ENCODE data around the gene SLC9A5. TPM values are rescaled to one million over a fixed set of nuclear protein-coding genes. Genes with fewer than 3 reads are reported as not detected.

Gene SLC9A5
- polyA plus RNA-seq, 2 donors, result 0.11 to 0.43 TPM

Other genes starting within 250 kb of the SLC9A5 start
- 10 to 100 TPM; 15.3 to 17.0 TPM for gene CBFB, start 219.8 kb upstream of the SLC9A5 start, polyA plus RNA-seq
- 1 to 10 TPM; 8.8 to 9.9 TPM for gene PHAF1, start 139.0 kb upstream of the SLC9A5 start, polyA plus RNA-seq
- gene B3GNT9, start 98.0 kb upstream of the SLC9A5 start, polyA plus RNA-seq, result 1 to 10 TPM; 3.5 to 4.1 TPM
- 10 to 100 TPM; 21.8 to 27.3 TPM for gene TRADD, start 89.1 kb upstream of the SLC9A5 start, polyA plus RNA-seq
- gene FBXL8, start 89.0 kb upstream of the SLC9A5 start, polyA plus RNA-seq, result 10 to 100 TPM; 11.2 to 22.6 TPM
- 10 to 100 TPM; 22.9 to 80.4 TPM for gene HSF4, start 84.2 kb upstream of the SLC9A5 start, polyA plus RNA-seq
- gene NOL3, start 78.4 kb upstream of the SLC9A5 start, polyA plus RNA-seq, result 10 to 100 TPM; 36.7 to 59.0 TPM
- gene MATCAP1, start 65.0 kb upstream of the SLC9A5 start, polyA plus RNA-seq, result 10 to 100 TPM; 18.2 to 30.5 TPM
- gene EXOC3L1, start 58.8 kb upstream of the SLC9A5 start, polyA plus RNA-seq, result 1 to 10 TPM; 1.2 to 1.5 TPM
- 10 to 100 TPM; 49.1 to 53.0 TPM for gene E2F4, start 56.8 kb upstream of the SLC9A5 start, polyA plus RNA-seq
- 10 to 100 TPM; 21.5 to 23.7 TPM for gene ELMO3, start 49.8 kb upstream of the SLC9A5 start, polyA plus RNA-seq
- 10 to 100 TPM; 73.4 to 83.1 TPM for gene TMEM208, start 21.8 kb upstream of the SLC9A5 start, polyA plus RNA-seq
- gene FHOD1, start 1.5 kb upstream of the SLC9A5 start, polyA plus RNA-seq, result 10 to 100 TPM in 1 of 2 donors, 1 to 10 TPM in 1; 6.3 to 11.4 TPM
- 10 to 100 TPM in 1 of 2 donors, 1 to 10 TPM in 1; 8.9 to 13.3 TPM for gene PLEKHG4, start 30.6 kb downstream of the SLC9A5 start, polyA plus RNA-seq
- gene KCTD19, start 77.8 kb downstream of the SLC9A5 start, polyA plus RNA-seq, result not detected
- under 1 TPM in 1 of 2 donors, not detected in 1; 0.02 TPM for gene LRRC36, start 77.8 kb downstream of the SLC9A5 start, polyA plus RNA-seq
- 10 to 100 TPM; 15.2 to 39.0 TPM for gene TPPP3, start 144.5 kb downstream of the SLC9A5 start, polyA plus RNA-seq
- gene ZDHHC1, start 167.5 kb downstream of the SLC9A5 start, polyA plus RNA-seq, result 1 to 10 TPM; 3.3 to 4.7 TPM
- 10 to 100 TPM; 10.7 to 15.2 TPM for gene HSD11B2, start 182.1 kb downstream of the SLC9A5 start, polyA plus RNA-seq
- gene ATP6V0D1, start 232.2 kb downstream of the SLC9A5 start, polyA plus RNA-seq, result 10 to 100 TPM; 17.0 to 78.1 TPM
- gene AGRP, start 234.6 kb downstream of the SLC9A5 start, polyA plus RNA-seq, result not detected